HG03520 (cell line): ENCODE data around the gene ZAP70.

Experiments used
- ATAC-seq: cut with Tn5 transposase; IDR thresholded peaks from one replicate; pipeline ENCODE4 v1.9.1; 2021; ENCODE audit warnings: mild to moderate bottlenecking, moderate library complexity; ENCODE audit not compliant: unreplicated experiment

Gene ZAP70

DNA sequence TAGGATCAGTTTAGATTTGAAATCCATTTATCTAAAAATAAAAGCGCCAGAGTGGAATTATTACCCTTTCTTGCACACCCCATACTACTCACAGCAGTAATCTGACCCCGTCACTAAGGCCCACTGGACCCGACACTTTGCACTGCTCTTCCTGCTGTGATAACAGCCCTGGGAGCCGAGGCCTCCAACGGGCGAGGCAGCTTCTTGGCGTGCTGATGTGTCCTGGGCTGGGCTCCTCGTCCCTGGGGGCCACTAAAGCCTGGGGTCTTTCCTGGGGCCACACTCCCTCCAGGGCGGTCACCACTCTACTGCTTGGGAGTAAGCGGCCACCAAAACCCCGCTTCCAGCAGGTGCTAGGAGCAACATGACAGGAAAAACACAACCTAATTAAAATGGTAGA is 61.7 kb downstream of the ZAP70 start:
- ATAC-seq: no peak

DNA sequence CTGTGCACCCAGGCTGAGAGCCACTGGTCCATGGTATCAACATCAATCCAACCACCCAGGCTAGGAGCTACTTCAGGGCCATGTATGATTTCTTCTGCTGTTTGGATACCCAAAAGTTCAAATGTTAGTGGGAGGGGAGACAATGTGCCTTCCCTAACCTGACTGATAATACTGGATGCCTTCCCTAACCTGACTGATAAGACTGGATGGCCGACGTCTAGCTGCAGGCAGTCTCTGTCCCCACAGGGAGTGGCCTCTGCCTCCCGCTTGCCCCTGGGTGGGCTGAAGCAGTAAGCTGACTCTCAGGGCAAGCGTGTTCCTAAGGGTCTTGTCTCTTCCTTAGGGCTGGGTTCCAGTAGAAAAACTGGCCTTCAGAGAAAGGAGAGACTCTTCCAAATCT is 65.8 kb downstream of the ZAP70 start:
- ATAC-seq: no peak

DNA sequence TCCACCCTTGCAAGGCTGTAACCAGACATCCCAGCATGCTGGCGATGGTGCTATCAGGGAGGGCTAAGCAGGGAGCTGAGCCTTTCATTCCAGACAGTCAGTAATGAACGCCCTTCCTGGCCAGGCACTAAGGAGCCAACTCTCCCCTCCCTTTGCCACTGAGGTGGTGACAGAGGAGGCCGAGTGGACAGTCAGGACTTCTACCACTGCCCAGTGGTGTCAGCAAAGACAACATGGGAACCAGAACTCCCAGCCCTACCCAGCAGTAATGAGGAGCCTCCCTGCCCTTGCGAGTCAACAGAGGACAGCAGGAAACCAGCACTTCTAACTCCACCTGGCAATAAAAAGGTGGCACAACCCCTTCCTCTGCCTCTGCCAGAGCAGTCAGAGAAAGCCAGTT is 68.6 kb downstream of the ZAP70 start:
- ATAC-seq: no peak

DNA sequence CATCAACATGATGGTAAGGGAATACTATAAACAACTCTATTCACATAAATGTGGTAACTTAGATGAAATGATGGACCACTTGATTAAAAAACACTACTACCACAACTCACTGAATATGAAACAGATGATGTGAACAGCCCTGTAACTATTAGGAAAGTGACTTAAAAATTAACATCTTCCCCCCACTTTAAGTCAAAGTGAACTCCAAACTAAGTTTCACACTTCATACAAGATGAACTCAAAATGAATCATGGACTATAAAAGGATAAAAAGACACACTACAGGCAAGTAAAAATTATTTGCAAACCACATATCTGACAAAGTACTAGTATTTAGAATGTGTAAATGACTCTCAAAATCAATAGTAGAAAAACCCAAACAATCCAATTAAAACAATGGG is 71.6 kb downstream of the ZAP70 start:
- ATAC-seq: no peak

DNA sequence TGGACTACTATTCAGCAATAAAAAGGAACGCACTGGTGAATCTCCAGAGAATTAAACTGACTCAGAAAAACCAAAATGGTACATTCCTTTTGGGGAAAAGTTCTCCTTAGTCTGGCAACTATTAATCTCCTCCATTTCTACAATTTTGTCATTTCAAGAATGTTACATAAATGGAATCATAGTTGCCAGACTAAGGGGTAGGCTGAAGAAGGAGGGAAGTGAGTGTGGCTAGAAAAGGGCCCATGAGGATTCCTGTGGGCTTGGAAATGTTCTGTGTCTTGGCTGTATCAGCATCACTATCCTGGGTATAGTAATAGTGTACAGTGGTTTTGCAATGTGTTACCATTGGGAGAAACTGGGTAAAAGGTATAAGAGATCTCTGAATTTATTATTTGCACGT is 72.4 kb downstream of the ZAP70 start:
- no peak for ATAC-seq

DNA sequence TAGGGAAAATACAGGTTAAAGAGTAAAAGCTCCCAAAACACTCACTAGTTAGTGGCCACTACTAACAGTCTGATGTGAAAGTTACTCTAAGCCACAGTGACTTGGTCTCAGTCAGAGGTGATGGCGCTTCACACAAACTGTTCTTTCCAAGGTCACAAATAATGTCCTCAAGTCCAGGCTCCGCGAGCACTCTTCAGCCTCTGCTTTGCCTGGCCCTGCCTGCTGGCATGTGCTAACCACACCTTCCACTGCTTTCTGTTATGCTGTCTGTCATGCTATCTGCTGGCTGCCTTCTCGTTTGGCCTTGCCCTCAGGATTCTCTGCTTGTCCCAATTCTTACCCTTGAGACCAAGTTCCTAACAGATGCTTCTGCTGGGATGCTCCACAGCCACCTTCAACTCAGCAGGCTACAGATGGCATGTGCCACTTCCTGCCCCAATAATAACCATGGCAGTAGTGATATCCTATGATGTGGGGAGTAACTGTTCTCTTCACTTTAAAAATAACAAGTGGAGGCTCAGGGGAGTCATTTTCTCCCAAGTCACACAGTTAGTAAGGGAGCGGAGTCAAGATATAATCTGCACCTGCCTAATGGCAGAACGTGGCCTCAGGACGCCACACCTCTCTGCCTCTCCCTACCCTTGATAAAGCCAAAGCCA is 75.7 kb downstream of the ZAP70 start:
- no peak for ATAC-seq
